Uterus (tissue), 4 donors: ENCODE data around the gene ATP6V0C. TPM values are rescaled to one million over a fixed set of nuclear protein-coding genes. Genes with fewer than 3 reads are reported as not detected.

ENCODE experiments used
- DNase-seq, 2 donors: peaks; one replicate each; pipeline ENCODE4 v3.0.0-alpha.2; 2019 to 2020
- H3K27ac ChIP-seq, 2 donors: fragments of 200-600 bp; sonication (generic); 1 replicate in 1 of 2; 2 replicates in 1 of 2; pipeline ENCODE4 v1.5.1; 2016 to 2018
- H3K27me3 ChIP-seq, 2 donors: fragments of 200-600 bp; sonication (generic); one replicate each; pipeline ENCODE4 v1.5.1; 2018 to 2019; ENCODE audit warnings: control low read depth in 1 of 2
- H3K36me3 ChIP-seq, 2 donors: fragments of 200-600 bp; sonication (generic); one replicate each; pipeline ENCODE4 v1.5.1; 2019; ENCODE audit warnings: control low read depth in 1 of 2
- H3K4me1 ChIP-seq, 2 donors: fragments of 200-600 bp; sonication (generic); one replicate each; pipeline ENCODE4 v1.5.1; 2018 to 2019; ENCODE audit warnings: control low read depth in 1 of 2
- H3K4me3 ChIP-seq, 2 donors: fragments of 200-600 bp; sonication (generic); 1 replicate in 1 of 2; 2 replicates in 1 of 2; pipeline ENCODE4 v1.5.1; 2018 to 2019; ENCODE audit warnings: mild to moderate bottlenecking in 1 of 2
- H3K9me3 ChIP-seq, 2 donors: fragments of 200-600 bp; sonication (generic); one replicate each; pipeline ENCODE4 v1.5.1; 2019; ENCODE audit warnings: control low read depth in 1 of 2
- POLR2A ChIP-seq, 2 donors: fragments of 450-650 bp; IDR thresholded peaks; one replicate each; pipeline ENCODE4 v1.6.1; 2016; ENCODE audit warnings: antibody characterized with exemption in 2 of 2, mild to moderate bottlenecking in 1 of 2, moderate library complexity in 1 of 2
- intact Hi-C: fragments of 100-400 bp; cut with DNase I; formaldehyde crosslinking; loops from one replicate; pipeline ENCODE4 v1.15.1; 2023; ENCODE audit warnings: low total_unique reads
- total RNA-seq, 4 donors: library from RNA; depleted of rRNA in 3 of 4; stranded (reverse); fragments of >200 nt in 3 of 4; gene quantifications; one replicate each; pipeline versions ENCODE4 v1.1.0 to v1.2.4, GENCODE V29; 2014 to 2023
- TF ChIP-seq, protein P1 (sequence below), 4 experiments: fragments of 200-600 bp in 2 of 4; fragments of 450-650 bp in 2 of 4; sonication (generic) in 2 of 4; IDR thresholded peaks; one replicate each; pipeline ENCODE4 v1.5.1; 2016 to 2019; ENCODE audit warnings: antibody characterized with exemption in 4 of 4, mild to moderate bottlenecking in 2 of 4, moderate library complexity in 1 of 4
- donor health status: DM: yes; HTN: yes; CAD: no.

ATP6V0C gene
- total RNA-seq, 4 donors from 2014 or later = 14.3 to 126 (median 41.4) TPM

- DNase-seq = no peak
- no peaks in the 10 kb centered on the region for H3K9me3 ChIP-seq
- no peaks in the 10 kb centered on the region for H3K36me3 ChIP-seq
- intact Hi-C loops = no loop called here
- peaks cover 0 to 26% of the 10 kb centered on the region in 2 donors for H3K4me1 ChIP-seq
- H3K27me3 ChIP-seq = peaks cover 4 to 44% of the 10 kb centered on the region in 2 donors
- no peak overlapping the region for H3K27ac ChIP-seq
- H3K4me3 ChIP-seq = no peak overlapping the region
- no peak for TF ChIP-seq POLR2A (IDR thresholded peaks at IDR 0.05)
- TF ChIP-seq, protein P1, sequence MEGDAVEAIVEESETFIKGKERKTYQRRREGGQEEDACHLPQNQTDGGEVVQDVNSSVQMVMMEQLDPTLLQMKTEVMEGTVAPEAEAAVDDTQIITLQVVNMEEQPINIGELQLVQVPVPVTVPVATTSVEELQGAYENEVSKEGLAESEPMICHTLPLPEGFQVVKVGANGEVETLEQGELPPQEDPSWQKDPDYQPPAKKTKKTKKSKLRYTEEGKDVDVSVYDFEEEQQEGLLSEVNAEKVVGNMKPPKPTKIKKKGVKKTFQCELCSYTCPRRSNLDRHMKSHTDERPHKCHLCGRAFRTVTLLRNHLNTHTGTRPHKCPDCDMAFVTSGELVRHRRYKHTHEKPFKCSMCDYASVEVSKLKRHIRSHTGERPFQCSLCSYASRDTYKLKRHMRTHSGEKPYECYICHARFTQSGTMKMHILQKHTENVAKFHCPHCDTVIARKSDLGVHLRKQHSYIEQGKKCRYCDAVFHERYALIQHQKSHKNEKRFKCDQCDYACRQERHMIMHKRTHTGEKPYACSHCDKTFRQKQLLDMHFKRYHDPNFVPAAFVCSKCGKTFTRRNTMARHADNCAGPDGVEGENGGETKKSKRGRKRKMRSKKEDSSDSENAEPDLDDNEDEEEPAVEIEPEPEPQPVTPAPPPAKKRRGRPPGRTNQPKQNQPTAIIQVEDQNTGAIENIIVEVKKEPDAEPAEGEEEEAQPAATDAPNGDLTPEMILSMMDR (IDR thresholded peaks at IDR 0.05) = no peak
These were observed 43.5 kb upstream of the ATP6V0C start for GRCh38 chr16:2470234-2470601.

DNA sequence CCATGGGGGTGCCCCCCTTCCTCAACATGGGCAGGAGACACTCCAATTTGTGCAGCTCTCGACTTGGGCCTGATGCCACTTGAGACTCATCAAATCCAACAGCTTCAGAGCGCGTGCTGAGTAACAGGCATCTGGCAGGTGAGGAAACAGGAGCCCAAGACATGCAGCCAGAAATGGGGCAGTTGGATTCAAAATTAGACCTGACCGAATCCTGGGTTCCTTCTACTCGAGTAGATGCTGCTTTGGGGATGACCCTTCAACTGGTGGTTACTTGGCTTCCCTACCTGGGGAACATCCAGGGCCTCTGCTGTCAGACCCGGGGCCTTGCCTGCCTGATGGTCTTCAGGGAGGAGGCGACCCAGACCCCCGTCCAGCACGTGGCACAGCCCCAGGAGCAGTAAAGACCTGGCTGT, 43.1 kb upstream of the ATP6V0C start:
- Histone ChIP-seq H3K9me3 (no peaks in the 10 kb centered on the region), H3K27me3 (peaks cover 4 to 44% of the 10 kb centered on the region in 2 donors)
- intact Hi-C loops = no loop called here

DNA sequence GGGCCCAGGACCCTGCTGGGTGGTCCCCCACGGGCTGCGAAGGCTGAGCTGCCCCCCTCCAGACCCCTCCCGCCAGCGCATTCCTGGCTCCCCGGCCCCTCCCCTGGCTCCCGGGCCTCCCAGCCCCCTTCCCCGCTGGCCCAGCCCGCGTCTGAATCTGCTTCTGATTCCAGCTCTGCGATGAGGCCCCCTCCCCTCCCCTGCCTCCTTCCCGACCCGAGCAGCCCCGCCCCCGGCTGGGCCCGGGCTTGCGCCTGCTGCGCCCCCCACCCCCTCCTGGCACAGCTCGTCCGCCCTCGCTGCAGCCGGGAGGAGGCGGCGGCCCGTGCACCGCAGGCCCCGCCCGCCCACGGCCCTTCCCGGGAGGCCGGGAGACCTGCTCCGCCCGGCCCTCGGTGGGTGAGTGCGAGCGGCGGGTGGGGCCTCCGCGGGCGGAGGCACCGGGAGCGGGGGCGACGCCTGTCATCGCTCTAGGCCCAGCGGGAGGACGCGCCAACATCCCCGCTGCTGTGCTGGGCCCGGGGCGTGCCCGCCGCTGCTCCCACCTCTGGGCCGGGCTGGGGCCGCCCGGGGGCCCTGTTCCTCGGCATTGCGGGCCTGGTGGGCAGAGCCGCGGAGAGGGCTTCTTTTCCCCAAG, 42.6 kb upstream of the ATP6V0C start, which contains the start of gene NTN3:
NTN3 (plus strand) TSS at position 282 of the 637 bp plus-strand sequence. CDS start 405 bp downstream, outside the sequence.
- H3K27me3 ChIP-seq = peaks cover 4 to 44% of the 10 kb centered on the region in 2 donors
- no peak within 1 kb of the TSS for H3K4me3 ChIP-seq
- no peaks in the 10 kb centered on the region for H3K9me3 ChIP-seq
- peaks cover 0 to 34% of the 10 kb centered on the region in 2 donors for H3K4me1 ChIP-seq
- intact Hi-C loops = no loop called here
- H3K27ac ChIP-seq = peak within 1 kb of the TSS in 1 of 2 donors; percentile 10
- no peak for DNase-seq
- no peaks in the 10 kb centered on the region for H3K36me3 ChIP-seq
- TF ChIP-seq, protein P1 (IDR thresholded peaks at IDR 0.05) = no peak
- TF ChIP-seq POLR2A (IDR thresholded peaks at IDR 0.05) = no peak

More for the DNA sequence above, 43.1 kb upstream of the ATP6V0C start:
- H3K4me1 ChIP-seq = peaks cover 0 to 29% of the 10 kb centered on the region in 2 donors
- no peaks in the 10 kb centered on the region for H3K36me3 ChIP-seq
- no peak for DNase-seq
- no peak overlapping the region for H3K4me3 ChIP-seq
- TF ChIP-seq, protein P1 (IDR thresholded peaks at IDR 0.05) = no peak
- TF ChIP-seq POLR2A (IDR thresholded peaks at IDR 0.05) = no peak
- H3K27ac ChIP-seq = no peak overlapping the region

DNA sequence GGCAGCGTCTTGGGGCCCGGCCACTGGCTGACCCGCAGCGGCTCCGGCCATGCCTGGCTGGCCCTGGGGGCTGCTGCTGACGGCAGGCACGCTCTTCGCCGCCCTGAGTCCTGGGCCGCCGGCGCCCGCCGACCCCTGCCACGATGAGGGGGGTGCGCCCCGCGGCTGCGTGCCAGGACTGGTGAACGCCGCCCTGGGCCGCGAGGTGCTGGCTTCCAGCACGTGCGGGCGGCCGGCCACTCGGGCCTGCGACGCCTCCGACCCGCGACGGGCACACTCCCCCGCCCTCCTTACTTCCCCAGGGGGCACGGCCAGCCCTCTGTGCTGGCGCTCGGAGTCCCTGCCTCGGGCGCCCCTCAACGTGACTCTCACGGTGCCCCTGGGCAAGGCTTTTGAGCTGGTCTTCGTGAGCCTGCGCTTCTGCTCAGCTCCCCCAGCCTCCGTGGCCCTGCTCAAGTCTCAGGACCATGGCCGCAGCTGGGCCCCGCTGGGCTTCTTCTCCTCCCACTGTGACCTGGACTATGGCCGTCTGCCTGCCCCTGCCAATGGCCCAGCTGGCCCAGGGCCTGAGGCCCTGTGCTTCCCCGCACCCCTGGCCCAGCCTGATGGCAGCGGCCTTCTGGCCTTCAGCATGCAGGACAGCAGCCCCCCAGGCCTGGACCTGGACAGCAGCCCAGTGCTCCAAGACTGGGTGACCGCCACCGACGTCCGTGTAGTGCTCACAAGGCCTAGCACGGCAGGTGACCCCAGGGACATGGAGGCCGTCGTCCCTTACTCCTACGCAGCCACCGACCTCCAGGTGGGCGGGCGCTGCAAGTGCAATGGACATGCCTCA, 41.9 kb upstream of the ATP6V0C start:
- intact Hi-C loops = no loop called here
- Histone ChIP-seq H3K27me3 (peaks cover 4 to 44% of the 10 kb centered on the region in 2 donors), H3K4me1 (peaks cover 0 to 34% of the 10 kb centered on the region in 2 donors), H3K4me3 (no peak overlapping the region), H3K9me3 (no peaks in the 10 kb centered on the region), H3K27ac (peak overlapping the region in 1 of 2 donors; percentile 10), H3K36me3 (no peaks in the 10 kb centered on the region)
- TF ChIP-seq, protein P1 (IDR thresholded peaks at IDR 0.05) = no peak
- no peak for TF ChIP-seq POLR2A (IDR thresholded peaks at IDR 0.05)
- DNase-seq = no peak

GRCh38 chr16:2472488-2472864, 41.3 kb upstream of the ATP6V0C start:
- H3K4me1 ChIP-seq = peaks cover 0 to 34% of the 10 kb centered on the region in 2 donors
- peaks cover 4 to 44% of the 10 kb centered on the region in 2 donors for H3K27me3 ChIP-seq
- H3K36me3 ChIP-seq = no peaks in the 10 kb centered on the region
- no peak for DNase-seq
- H3K27ac ChIP-seq = no peak overlapping the region
- intact Hi-C loops = no loop called here
- H3K9me3 ChIP-seq = no peaks in the 10 kb centered on the region
- TF ChIP-seq, protein P1 (IDR thresholded peaks at IDR 0.05) = no peak
- TF ChIP-seq POLR2A (IDR thresholded peaks at IDR 0.05) = no peak
- H3K4me3 ChIP-seq = no peak overlapping the region
